ENCODE results near the gene MDGA2.
A peak's percentile ranks its signal among the peaks of the same experiment; 100 is the strongest.
"Not testable (repeated sequence)": the region's sequence is repeated elsewhere in the genome, so short reads cannot be mapped to it uniquely, and the experiment has no call there.

The MDGA2 gene

DNA sequence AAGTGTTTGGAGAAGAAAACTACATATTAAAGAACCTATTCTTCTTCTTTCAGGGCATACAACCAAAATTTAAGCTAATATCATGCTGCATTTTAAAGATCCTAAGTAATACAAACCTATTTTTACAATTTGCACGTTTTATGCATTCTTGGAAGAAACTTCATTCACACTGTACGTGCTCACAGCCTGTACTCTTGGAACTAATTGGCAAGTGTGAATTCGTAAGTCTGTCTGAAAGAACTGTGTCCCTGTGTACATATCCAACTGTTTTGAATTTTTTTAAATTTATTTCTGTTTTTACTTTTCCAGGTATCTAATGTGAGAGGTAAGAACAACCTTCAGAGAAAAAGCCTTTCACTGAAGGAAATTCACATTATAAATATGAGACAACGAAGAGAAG lies 347.0 kb downstream of the MDGA2 start:
- no peak for DNase-seq (ENCODE audit: low read depth)

GRCh38 chr14:47327336-47327735 lies 348.1 kb downstream of the MDGA2 start:
- DNase-seq (ENCODE audit: low read depth) = no peak

DNA sequence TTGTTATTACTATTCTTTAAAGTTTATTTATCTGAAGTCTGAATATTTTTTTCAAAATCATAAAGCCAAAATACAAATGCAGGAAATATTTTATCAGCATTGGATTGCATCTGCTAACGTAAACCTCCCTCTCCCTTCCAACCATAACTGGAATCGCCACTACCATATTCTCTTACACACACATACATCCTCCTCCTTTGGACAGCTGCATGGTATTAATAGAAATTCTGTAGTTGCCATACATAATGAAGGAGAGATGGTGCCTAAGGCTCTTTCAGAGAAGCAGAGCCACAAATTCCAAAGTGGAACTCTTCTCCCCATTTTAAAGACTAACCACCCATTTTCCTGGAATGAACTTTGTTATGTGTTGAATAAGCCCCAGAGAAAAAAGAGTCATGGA lies 352.7 kb downstream of the MDGA2 start:
- DNase-seq (ENCODE audit: low read depth) = no peak

- DNase-seq (ENCODE audit: low read depth) = no peak
These were observed 373.3 kb downstream of the MDGA2 start for GRCh38 chr14:47302121-47302520.

DNA sequence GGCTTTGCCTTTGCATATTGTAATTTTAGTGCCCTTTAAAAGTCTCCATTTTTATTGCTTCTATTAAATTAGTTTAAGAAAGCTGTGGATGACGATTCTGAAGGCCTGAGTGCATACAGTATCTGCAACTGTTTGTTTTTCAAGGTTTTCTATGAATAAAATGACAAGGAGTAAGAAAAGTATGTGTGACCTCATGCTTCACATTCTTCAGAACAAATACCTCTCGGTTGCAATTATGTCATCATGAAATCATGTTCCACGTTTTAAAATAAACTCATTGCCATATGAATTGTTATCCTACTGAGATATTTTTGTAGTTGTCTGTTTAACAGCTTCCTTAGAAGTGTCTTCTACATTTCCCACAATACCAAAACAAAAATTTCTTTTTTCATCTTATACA lies 374.6 kb downstream of the MDGA2 start:
- no peak for DNase-seq (ENCODE audit: low read depth)

DNA sequence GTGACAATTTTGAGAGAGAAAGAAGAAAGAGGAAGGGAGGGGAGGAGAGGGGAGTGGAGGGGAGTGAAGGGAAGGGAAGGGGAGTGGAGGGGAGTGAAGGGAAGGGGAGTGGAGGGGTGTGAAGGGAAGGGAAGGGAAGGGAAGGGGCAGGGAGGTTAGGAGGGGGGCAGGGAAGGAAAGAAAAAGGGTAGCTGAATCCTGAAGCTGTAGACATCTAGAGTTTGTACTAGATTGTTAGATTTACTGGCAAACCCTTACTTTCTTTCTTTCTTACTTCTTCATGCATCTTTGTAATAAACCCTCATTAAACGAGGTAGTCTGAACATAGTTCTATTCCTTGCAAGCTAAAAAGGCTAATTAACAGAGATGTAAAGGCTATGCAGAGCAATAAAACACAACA lies 378.0 kb downstream of the MDGA2 start:
- DNase-seq (ENCODE audit: low read depth) = no peak

- no peak for DNase-seq (ENCODE audit: low read depth)
These were observed 391.1 kb downstream of the MDGA2 start for GRCh38 chr14:47284283-47284682.

DNA sequence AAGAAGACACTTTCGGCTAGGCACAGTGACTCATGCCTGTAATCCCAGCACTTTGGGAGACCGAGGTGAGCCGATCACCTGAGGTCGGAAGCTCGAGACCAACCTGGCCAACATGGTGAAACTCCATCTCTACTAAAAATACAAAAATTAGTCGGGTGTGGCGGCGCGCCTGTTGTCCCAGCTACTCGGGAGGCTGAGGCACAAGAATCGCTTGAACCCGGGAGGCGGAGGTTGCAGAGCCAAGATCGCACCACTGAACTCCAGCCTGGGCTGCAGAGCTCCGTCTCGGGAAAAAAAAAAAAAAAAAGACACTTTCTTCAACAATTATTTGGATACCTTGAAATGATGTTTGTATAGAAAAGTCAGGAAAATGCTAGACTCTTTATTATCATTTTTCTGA lies 393.6 kb downstream of the MDGA2 start:
- not testable (repeated sequence) for DNase-seq (ENCODE audit: low read depth)

- peak; percentile 1 for DNase-seq (ENCODE audit: low read depth)
These were observed 397.1 kb downstream of the MDGA2 start for GRCh38 chr14:47278233-47278842.

GRCh38 chr14:47277703-47278102 lies 397.7 kb downstream of the MDGA2 start:
- DNase-seq (ENCODE audit: low read depth) = no peak

- no peak for DNase-seq (ENCODE audit: low read depth)
These were observed 398.5 kb downstream of the MDGA2 start for GRCh38 chr14:47276931-47277330.

GRCh38 chr14:47273939-47274338 lies 401.5 kb downstream of the MDGA2 start:
- DNase-seq (ENCODE audit: low read depth) = no peak

- no peak for DNase-seq (ENCODE audit: low read depth)
These were observed 404.7 kb downstream of the MDGA2 start for GRCh38 chr14:47270715-47271114.

DNA sequence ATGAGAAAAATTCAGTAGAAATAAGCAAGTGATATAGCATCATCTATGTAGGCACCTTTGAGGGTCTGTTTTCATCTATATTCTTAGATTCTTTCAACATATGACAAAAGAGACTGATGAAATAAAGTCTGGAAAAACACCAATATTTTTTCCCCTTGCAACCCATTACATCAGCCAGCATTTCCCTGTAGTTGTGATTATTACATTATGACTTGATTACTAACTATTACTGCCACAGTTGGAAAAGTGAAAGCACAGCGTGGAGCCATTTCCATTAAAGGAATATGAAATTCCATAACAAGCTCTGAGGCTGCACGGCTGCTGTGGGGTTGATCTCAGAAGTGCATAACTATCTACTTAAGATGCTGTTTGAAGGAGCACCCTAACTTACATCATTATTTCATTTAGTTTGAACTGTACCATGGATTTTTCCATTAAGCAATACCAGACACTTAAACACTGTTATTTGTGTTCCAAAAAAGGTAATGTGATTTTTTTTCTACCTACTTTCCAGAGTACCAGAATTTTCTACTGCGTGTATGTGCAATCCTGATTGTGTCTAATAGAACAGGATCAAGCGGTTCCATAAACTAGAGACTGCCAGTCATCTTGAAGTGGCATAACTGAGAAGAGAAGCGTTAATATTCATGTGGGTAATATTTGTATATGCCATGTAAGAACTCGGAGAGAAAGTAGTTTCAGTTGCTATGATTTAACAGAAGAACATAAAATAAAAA lies 405.5 kb downstream of the MDGA2 start:
- DNase-seq (ENCODE audit: low read depth) = no peak

DNA sequence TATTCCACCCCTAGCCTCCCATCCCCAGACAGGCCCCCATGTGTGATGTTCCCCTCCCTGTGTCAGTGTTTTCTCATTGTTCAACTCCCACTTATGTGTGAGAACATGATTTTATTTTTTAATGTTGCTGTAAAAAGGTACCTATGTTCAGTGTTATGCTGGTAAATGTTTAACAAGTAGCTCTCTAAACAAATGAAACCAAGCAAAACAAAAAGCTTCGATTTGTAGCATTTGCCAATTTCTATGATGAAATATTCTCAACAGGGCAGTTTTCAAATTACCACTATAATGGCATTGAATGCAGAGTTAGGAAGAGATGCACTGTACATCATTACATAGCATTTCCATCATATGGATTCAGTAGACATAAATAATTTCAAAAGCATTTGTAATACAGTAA lies 410.6 kb downstream of the MDGA2 start:
- DNase-seq (ENCODE audit: low read depth) = no peak

DNA sequence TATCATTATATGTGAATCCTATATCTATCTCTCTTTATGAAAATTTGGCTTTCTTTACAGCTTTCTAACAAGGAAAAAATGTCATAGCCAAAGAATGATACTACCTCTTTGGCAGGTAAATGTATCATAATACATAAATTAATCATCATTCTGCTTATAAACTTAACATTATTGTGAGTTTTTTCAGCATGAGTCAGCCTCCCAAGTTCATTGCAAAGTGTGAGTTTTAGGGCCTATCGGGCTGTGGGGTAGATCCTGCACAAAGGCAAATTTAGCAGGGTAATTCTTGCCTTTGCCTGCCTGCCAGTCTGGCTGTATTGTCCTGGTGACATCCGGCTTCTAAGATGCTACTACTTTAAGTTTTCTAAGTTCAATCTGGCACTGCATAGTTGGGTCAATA lies 412.6 kb downstream of the MDGA2 start:
- DNase-seq (ENCODE audit: low read depth) = no peak

DNA sequence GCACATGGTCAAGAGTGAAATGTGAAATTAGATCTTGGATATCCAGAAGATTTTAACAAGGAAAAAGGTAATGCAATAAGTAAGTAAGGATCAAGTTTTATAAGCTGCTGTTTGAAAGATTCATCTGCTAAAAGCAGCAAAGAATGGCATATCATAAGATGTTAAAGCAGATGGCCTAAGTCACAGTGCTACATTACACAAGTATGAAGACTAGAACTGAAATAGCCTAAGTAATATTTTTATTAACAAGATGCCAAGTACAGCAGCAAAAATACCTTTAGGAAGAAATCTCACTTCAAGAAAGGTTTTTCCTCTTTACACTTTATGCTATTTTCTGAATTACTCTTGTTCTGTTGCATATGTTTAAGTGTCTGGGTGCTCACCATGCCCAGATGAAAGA lies 414.1 kb downstream of the MDGA2 start:
- DNase-seq (ENCODE audit: low read depth) = no peak

DNA sequence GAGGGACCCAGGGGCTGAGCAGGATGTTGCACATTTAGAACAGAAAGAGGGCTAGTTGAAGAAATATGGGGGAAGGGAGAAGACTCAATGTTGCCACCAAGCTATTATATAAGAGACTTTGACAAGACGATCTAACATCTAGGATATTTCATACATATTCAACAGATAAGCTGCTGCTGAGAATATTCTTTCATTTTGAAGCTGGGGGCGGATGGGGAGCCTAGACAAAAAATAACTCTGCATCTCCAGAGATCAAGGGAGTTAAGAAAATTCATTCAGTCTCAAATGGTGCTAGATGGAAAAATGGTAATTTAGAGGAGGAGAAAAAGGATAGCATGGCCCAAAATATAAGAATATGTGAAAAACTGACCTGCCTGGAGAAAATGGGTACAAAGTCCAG lies 415.6 kb downstream of the MDGA2 start:
- DNase-seq (ENCODE audit: low read depth) = no peak

DNA sequence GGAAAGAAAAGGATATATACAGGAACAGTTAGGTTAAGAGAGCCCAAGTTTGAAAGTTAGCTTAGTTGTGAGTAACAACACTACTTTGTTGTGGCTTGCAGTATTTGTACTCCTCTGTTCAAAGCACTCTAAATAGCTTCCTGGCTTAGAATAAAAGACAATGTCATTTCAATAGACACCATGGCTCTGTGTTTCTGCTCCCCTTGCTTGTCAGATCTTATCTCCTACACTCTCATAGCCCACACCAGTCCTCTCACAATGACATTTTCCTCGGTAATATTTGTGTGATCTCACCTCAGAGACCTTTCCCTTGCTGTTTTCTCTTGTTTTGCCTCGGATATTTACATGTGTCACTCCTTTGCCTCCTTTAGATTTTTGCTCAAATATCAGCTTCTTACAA lies 418.4 kb downstream of the MDGA2 start:
- DNase-seq (ENCODE audit: low read depth) = no peak

GRCh38 chr14:47252802-47253201 lies 422.6 kb downstream of the MDGA2 start:
- DNase-seq (ENCODE audit: low read depth) = no peak

- no peak for DNase-seq (ENCODE audit: low read depth)
These were observed 429.0 kb downstream of the MDGA2 start for GRCh38 chr14:47246367-47246766.

GRCh38 chr14:47242579-47242978 lies 432.8 kb downstream of the MDGA2 start:
- DNase-seq (ENCODE audit: low read depth) = not testable (repeated sequence)

- DNase-seq (ENCODE audit: low read depth) = no peak
These were observed 434.5 kb downstream of the MDGA2 start for GRCh38 chr14:47240748-47241437.

Data from activated T-cell treated with anti-CD3 and anti-CD28 coated beads for 24 hours (primary cell).